Tibial nerve (tissue), 4 donors: Measurements from ENCODE around the gene WDR48. TPM values are rescaled to one million over a fixed set of nuclear protein-coding genes. Genes with fewer than 3 reads are reported as not detected.

Source experiments
- DNase-seq, 2 donors: peaks; one replicate each; pipeline ENCODE4 v3.0.0-alpha.2; 2019; ENCODE audit warnings: low spot score in 2 of 2
- H3K27ac ChIP-seq, 4 donors: fragments of 200-600 bp; sonication (generic) in 3 of 4; one replicate each; pipeline ENCODE4 v1.5.1; 2017 to 2019; ENCODE audit warnings: mild to moderate bottlenecking in 1 of 4
- H3K27me3 ChIP-seq, 2 donors: fragments of 200-600 bp; sonication (generic) in 1 of 2; one replicate each; pipeline versions ENCODE4 v1.5.1 to v1.6.0; 2017 to 2019
- H3K36me3 ChIP-seq, 3 donors: fragments of 200-600 bp; sonication (generic); one replicate each; pipeline ENCODE4 v1.5.1; 2018 to 2019
- H3K4me1 ChIP-seq, 4 donors: fragments of 200-600 bp; sonication (generic) in 3 of 4; one replicate each; pipeline ENCODE4 v1.5.1; 2017 to 2019
- H3K4me3 ChIP-seq, 4 donors: fragments of 200-600 bp; sonication (generic) in 3 of 4; one replicate each; pipeline ENCODE4 v1.5.1; 2017 to 2019; ENCODE audit warnings: mild to moderate bottlenecking in 1 of 4, moderate library complexity in 1 of 4
- H3K9me3 ChIP-seq, 4 donors: fragments of 200-600 bp; sonication (generic) in 3 of 4; one replicate each; pipeline ENCODE4 v1.5.1; 2017 to 2019
- EP300 ChIP-seq, 2 donors: sonication (generic); formaldehyde crosslinking; IDR thresholded peaks; one replicate each; pipeline ENCODE4 v1.6.1; 2017; ENCODE audit warnings: antibody characterized with exemption in 2 of 2, mild to moderate bottlenecking in 1 of 2
- POLR2A ChIP-seq, 2 donors: fragments of 450-650 bp; IDR thresholded peaks; one replicate each; pipeline ENCODE4 v1.6.1; 2017; ENCODE audit warnings: antibody characterized with exemption in 2 of 2, mild to moderate bottlenecking in 2 of 2, moderate library complexity in 2 of 2
- WGBS, 2 donors: methylation state at CpG; one replicate each; pipeline ENCODE4 v1.1.5; 2018; 5-methylcytosine and 5-hydroxymethylcytosine counted together
- total RNA-seq, 4 donors: library from RNA; depleted of rRNA; stranded (reverse); fragments of >200 nt; gene quantifications; one replicate each; pipeline ENCODE4 v1.1.0, GENCODE V29; 2016
- TF ChIP-seq, protein P1 (sequence below), 5 experiments: fragments of 200-600 bp in 3 of 5; fragments of 450-650 bp in 2 of 5; sonication (generic) in 3 of 5; IDR thresholded peaks; one replicate each; pipeline ENCODE4 v1.5.1; 2016 to 2019; ENCODE audit warnings: antibody characterized with exemption in 5 of 5, mild to moderate bottlenecking in 3 of 5, moderate library complexity in 2 of 5

WDR48 gene
- total RNA-seq, 4 donors from 2014 or later = 25.2 to 42.6 (median 36.5) TPM

DNA sequence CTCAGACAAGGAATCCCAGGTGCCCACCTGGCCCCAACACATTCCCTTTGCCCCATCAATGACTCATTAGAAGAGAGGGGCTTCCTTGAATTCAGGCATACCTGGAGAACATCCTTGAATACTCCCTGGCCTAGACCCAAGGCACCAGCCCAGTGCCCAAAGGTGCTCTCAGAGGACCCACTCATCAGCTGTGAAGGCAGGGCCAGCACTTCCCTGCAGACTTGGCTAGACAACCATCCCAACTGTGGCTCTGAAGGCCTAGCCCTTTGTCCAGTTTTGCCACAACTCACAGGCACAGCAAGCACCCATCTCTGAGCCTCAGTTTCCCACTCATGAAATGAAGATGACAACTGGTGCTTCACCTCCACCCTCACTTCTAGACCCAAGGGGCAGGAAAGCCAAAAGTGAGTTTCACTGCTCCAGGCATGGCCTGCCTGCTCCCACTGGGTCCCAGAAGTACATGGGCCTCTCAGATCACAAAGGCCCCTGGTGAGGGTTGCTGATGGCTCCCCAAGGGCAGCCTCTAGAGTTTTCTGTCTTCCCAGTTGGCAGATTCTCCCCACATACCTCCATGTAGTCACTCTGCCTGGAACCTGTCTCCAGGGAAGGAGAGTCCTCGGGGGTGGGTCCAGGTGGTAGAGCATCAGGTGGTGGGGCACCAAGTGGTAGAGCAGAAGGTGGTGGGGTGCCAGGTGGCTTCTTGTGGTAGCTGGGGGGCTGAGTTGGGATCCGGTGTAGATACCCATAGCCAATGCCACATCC, 48.1 kb downstream of the WDR48 start:
- WGBS, 2 donors = 100% methylated on average over 2 of the region's 2 CpGs
- Histone ChIP-seq H3K9me3 (no peaks in the 10 kb centered on the region), H3K36me3 (peaks cover 0 to 72% (median 0%) of the 10 kb centered on the region in 3 donors), H3K4me3 (no peak overlapping the region), H3K27me3 (no peaks in the 10 kb centered on the region), H3K4me1 (peaks cover 0 to 56% (median 16%) of the 10 kb centered on the region in 4 donors), H3K27ac (no peak overlapping the region)
- TF ChIP-seq EP300 (IDR thresholded peaks at IDR 0.05) = no peak
- no peak for TF ChIP-seq POLR2A (IDR thresholded peaks at IDR 0.05)
- TF ChIP-seq, protein P1, sequence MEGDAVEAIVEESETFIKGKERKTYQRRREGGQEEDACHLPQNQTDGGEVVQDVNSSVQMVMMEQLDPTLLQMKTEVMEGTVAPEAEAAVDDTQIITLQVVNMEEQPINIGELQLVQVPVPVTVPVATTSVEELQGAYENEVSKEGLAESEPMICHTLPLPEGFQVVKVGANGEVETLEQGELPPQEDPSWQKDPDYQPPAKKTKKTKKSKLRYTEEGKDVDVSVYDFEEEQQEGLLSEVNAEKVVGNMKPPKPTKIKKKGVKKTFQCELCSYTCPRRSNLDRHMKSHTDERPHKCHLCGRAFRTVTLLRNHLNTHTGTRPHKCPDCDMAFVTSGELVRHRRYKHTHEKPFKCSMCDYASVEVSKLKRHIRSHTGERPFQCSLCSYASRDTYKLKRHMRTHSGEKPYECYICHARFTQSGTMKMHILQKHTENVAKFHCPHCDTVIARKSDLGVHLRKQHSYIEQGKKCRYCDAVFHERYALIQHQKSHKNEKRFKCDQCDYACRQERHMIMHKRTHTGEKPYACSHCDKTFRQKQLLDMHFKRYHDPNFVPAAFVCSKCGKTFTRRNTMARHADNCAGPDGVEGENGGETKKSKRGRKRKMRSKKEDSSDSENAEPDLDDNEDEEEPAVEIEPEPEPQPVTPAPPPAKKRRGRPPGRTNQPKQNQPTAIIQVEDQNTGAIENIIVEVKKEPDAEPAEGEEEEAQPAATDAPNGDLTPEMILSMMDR (IDR thresholded peaks at IDR 0.05) = no peak
- DNase-seq = no peak

DNA sequence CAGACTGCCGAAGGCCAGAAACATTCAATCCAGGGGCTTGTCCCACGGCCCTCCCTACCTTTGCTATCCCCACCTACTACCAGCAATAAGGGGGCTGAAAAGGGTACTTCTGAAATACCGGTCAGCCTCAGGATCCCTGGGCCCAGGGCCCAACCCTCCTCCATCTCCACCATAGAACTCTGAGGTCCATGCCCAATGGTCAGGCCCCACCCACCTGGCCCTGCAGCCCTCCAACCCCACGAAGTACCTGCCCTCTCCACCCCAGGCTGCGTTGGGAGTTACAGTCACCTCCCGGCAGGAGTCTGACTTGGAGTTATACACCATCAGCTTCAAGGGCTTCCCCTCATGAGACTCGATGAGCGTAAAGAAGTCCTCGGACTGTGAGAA, 48.7 kb downstream of the WDR48 start:
- no peak for TF ChIP-seq EP300 (IDR thresholded peaks at IDR 0.05)
- TF ChIP-seq, protein P1 (IDR thresholded peaks at IDR 0.05) = no peak
- TF ChIP-seq POLR2A (IDR thresholded peaks at IDR 0.05) = no peak
- DNase-seq = no peak
- H3K27me3 ChIP-seq = no peaks in the 10 kb centered on the region
- H3K36me3 ChIP-seq = peaks cover 0 to 66% (median 0%) of the 10 kb centered on the region in 3 donors
- WGBS, 2 donors = 85 to 86% methylated on average over 9 of the region's 9 CpGs
- peaks cover 0 to 58% (median 19%) of the 10 kb centered on the region in 4 donors for H3K4me1 ChIP-seq
- H3K4me3 ChIP-seq = no peak overlapping the region
- H3K27ac ChIP-seq = no peak overlapping the region
- no peaks in the 10 kb centered on the region for H3K9me3 ChIP-seq

DNA sequence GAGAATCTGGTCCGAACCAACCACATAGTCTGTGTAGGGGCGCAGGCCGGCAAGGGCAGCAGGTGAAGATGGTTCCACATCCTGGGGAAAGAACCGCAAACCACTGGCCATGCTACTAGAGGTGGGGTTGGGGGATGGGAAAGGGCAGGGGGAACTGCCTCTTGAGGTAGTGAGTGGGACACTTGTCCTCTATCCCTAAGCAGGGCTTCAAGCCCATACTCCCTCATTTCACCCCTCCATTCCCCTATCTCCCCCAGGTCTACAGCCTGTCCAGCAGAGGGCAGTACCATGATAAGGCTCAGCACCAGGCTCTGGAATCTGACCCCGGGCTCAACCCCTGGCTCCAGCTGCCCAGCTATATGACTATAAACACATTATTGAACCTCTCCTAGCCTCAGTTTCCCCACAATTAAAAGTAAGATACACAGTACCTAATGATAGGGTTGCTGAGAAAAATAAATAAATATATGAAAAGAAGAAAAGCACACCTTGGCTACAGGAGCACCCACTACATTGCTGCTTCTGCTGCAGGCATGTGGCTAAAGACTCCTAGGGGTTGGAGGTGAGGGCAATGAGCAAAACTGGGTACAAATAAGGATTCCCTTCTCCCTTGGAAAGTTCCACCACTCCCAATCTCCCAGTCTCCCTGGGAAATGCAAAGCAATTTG, 49.3 kb downstream of the WDR48 start:
- 83 to 88% methylated on average over 5 of the region's 5 CpGs for WGBS, 2 donors
- TF ChIP-seq EP300 (IDR thresholded peaks at IDR 0.05) = no peak
- TF ChIP-seq, protein P1 (IDR thresholded peaks at IDR 0.05) = peak; percentile 32 to 54 (median 43)
- DNase-seq = no peak
- H3K27me3 ChIP-seq = no peaks in the 10 kb centered on the region
- H3K4me3 ChIP-seq = no peak overlapping the region
- H3K4me1 ChIP-seq = peaks cover 0 to 62% (median 22%) of the 10 kb centered on the region in 4 donors
- no peaks in the 10 kb centered on the region for H3K9me3 ChIP-seq
- no peak overlapping the region for H3K27ac ChIP-seq
- peaks cover 0 to 60% (median 0%) of the 10 kb centered on the region in 3 donors for H3K36me3 ChIP-seq

DNA sequence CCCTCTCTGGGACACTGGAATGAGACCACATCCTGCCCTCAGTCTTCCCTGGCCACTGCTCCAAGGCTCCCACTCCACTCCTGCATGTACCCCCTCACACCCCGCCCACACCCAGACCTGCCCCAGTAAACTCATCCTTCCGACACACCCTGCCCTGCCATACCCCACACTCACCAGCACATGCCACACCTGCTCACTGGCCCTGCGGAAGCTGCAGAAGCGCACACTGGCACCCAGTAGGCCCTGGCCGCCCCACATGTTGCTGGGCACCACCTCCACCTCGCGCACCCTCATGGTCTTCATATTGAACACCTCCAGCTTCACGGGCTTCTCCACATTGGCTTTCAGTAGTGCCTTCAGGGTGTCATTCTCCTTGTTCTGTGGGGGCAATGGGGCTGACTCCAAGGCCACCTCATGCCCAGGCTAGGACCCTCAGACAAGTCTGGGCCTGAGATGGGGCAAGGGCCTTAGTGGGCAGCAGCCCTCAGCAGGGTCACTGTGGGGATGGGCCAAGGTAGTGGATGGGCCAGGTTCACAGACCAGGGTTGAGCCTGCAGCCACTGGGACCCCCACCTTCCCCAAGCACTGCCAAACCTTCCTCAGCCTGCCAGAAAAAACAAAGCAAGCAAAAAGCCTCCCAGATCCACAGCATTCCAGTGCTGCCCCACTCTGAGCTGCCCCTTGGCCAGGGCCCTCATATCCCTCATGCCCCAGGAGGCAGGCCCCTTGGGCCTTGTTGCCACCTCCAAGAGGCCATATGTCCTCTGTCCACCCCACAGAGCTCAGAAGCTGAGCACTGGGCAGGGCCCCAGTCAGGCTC, 50.9 kb downstream of the WDR48 start:
- Histone ChIP-seq H3K27me3 (no peaks in the 10 kb centered on the region), H3K4me1 (peaks cover 0 to 55% (median 24%) of the 10 kb centered on the region in 4 donors), H3K27ac (peak overlapping the region in 1 of 4 donors; percentile 99), H3K4me3 (no peak overlapping the region), H3K36me3 (peaks cover 0 to 45% (median 0%) of the 10 kb centered on the region in 3 donors), H3K9me3 (no peaks in the 10 kb centered on the region)
- WGBS, 2 donors = 94 to 96% methylated on average over 8 of the region's 8 CpGs
- DNase-seq = no peak
- TF ChIP-seq POLR2A (IDR thresholded peaks at IDR 0.05) (no peak), EP300 (IDR thresholded peaks at IDR 0.05) (no peak)
- TF ChIP-seq, protein P1 (IDR thresholded peaks at IDR 0.05) = no peak
